NCI-H2196 (cell line): ENCODE measurements around the gene NYAP2.

Source experiments
- DNase-seq: peaks from one replicate; lab custom pipeline; 2025; ENCODE audit not compliant: unreplicated experiment; lab: John Stamatoyannopoulos, UW

Gene NYAP2

DNA sequence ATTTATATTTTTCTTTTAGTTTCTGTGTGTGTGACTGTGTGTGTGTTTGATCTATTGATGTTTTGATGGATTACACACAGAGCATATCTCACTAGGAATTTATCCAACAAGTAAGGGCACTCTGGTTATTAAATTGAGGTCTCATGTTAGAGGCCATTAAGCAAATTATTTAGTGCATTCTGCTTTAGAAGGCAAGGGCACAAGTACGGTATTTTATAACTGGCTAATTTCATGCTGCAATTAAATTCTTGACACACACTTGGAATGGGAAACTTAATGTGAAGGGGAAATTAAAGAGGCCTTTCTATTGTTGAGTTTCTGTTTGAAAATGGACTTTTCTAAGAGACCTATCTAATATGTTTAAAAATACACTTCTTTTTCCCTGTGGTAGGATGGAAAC, 25.8 kb downstream of the NYAP2 start:
- DNase-seq: no peak

DNA sequence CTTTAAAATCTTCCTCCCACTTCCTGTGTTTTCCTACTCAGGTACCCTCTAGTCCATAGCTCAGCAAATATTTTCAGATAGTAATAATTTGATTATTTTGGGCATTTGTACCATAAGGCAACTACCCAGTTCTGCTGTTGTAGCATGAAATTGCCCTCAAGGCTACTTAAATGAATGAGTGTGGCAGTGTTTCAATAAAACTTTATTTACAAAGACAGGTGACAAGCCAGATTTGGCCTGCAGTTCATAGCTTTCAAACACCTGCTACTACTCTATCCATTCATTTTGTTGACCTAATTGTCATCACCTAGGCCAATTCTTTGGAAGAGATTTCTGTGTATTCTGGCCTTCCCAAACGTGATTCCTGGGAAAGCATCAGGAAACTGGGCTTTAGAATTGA, 28.9 kb downstream of the NYAP2 start:
- no peak for DNase-seq

DNA sequence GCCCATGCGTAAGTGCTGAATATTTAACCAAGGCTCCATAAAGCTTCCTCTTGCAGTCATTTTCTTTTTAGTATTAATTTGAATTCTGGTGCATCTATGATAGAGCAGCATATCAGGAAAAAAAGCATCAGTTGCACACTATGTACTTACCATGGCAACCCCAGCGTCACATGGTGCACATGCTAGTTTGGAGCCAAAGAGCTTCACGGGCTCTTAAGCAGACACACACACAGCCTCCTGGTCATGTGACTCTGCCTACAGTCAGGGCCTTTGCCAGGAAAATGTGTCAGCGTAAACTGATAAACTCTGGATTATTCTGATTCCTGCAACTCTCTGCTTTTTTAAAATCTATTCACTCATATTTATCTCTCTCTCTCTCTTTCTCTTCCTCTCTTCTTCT, 30.2 kb downstream of the NYAP2 start:
- DNase-seq: peak; percentile 88

DNA sequence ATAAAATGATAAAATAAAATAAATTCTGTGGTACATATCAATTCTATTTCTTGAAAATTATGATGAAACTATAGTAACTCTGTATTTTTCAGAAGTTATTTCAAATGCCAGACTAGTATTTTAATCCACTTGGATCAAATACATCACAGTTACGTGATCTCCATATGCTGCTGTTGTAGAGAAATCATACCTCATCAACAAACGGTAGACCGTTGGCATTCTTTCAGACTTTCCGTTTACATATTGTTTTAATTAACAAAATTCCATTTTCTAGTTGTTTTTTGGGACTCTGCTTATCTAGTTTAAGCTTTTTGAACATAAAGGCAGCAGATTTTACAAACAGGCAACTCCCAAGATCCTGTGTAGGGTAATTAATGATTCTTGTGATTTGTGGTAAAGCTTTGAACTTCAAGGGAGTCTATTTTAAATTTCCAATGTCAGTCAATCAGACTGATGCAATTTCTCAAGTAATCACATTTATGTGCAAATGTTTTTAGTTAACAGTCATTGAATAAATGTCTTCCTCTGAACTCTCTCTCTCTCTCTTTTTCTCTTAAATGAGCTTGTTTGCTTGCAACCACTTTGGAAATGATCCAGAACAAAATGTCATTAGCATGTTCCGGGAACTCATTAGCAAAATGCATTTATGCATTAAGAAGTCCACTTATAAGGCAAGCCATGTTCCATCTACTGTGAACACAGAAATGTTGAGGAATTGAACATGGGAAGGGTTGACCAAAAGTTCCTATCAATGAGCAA, 31.8 kb downstream of the NYAP2 start:
- DNase-seq: no peak

DNA sequence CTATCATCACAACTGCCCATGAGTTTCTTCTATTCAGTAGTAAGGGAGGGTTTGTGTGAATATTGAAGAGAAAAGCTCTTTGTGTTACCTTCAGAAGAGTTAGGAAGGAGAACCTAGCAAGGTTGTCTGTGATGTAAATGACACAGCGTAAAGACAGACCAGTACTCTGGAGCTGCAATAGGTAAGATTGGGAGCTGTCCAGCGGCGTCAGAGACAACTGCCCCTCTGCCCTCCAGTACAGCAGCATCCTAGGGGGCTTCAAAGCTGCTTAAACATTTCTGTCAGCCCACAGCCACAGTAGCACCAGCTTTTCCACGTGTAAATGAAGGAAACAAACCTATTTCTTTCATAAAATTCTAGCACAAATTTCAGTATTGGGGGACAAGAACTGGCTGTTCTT, 34.5 kb downstream of the NYAP2 start:
- no peak for DNase-seq

DNA sequence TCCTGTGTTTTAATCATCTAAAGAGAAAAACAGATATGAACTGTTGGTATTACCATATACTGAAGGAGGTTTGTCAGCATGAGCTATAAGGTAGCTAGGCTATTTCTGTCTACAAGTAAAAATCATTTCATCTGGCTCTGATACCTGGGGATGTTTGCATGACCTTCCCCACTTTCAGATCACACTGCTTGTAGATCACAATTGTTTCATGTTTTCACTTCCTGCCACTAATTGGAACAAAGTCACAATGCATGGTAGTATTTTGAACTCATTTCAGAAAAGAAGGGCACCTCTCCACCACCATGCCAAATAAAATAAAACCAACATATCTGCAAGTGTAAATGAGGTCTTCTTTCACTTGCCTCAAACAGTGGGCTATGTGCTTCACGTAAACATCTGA, 37.8 kb downstream of the NYAP2 start:
- DNase-seq: no peak

DNA sequence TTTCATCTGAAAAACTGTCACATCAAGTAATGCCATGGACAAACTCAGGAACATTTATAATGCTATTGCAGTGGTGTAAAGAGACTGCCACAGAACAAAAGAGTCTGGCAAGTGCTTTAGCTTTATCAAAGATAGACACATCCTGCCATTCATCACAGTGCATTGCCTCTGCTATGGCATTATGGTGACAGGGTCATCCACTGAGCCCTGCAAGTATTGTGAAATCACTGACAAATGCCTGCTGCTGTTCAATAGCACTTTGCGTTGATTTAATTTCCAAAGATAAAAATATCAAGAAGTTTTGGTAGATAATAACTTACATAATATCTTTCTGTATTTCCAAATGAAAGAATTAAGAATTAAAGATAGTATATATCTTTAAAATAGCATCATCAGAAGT, 38.7 kb downstream of the NYAP2 start:
- DNase-seq: no peak

DNA sequence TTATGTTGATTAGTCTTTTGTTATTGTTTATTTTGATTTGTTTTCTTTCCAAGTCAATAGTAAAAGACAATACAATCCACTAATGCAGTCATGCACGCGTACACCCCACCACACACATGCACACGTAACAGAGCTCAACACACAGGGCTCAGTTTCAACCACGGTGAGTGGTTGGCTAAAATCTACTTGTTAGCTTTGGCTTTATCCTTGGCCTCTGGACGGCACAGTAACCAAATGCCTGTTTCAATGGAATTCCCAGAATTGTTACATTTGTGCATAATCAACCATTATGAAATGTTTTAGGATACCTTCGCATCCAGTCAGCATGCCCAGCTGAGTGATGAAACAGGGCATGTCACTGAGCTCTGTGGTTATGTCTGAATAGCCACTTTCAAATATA, 53.2 kb downstream of the NYAP2 start:
- DNase-seq: no peak

DNA sequence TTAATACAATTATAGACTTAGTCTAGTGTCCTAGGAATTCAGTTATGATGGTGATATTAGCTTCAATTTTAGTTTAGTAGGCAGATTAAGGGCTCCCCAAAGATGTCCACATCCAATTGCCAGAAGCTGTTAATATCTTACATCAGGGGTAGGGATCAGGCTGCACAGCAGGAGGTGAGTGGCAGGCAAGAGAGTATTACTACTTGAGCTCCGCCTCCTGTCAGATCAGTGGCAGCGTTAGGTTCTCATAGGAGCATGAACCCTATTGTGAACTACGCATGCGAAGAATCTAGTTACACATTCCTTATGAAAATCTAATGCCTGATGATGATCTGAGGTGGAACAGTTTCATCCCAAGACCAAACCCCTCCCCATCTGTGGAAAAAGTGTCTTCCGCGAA, 54.9 kb downstream of the NYAP2 start:
- DNase-seq: no peak

DNA sequence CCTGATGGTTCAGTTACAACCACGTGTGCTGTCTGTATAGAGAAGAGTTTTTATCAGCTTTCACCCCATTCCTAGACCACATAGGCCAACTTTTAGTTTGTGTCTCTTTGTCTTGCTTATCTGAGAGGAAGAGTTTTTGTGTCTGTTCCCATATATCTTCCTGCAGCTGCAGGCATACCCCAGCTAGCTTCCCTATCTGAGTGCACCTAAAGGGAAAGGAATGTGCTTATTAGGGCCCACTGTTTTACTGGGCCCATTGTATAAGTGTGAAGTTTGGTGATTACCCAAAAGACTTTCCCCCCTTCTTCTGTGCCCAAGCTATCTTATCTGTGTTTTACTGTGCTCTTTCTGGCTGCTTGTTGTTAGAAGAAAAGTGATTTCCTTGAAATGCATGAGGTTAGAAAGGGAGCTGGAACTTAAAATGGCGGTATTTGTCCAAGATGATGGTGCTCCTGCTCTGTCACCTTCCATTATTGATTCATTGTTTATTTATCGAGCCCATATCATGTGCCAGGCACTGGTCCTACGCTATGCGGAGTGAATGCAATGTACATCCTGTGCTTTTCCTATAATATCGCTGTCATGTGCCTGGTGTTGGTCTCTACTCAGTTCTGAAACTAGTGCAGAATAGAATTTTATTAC, 57.2 kb downstream of the NYAP2 start:
- no peak for DNase-seq

DNA sequence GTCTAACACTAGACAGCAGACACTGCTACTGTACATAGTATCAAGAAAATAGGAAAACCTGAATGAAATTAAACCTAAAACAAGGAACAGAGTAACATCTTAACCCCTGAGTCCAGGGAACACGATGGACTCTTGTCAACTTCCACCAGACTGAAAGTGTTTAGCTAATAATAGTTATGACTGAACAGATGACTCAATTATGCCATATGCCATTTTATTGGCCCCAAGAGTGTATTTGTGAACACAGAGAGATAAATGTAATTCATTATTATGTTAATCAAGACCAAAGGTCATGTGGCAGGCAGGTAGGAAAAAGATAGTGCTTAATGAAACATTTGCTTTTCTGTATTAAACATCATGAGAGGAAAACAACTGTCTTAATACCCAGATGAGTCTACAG, 58.0 kb downstream of the NYAP2 start:
- DNase-seq: no peak

DNA sequence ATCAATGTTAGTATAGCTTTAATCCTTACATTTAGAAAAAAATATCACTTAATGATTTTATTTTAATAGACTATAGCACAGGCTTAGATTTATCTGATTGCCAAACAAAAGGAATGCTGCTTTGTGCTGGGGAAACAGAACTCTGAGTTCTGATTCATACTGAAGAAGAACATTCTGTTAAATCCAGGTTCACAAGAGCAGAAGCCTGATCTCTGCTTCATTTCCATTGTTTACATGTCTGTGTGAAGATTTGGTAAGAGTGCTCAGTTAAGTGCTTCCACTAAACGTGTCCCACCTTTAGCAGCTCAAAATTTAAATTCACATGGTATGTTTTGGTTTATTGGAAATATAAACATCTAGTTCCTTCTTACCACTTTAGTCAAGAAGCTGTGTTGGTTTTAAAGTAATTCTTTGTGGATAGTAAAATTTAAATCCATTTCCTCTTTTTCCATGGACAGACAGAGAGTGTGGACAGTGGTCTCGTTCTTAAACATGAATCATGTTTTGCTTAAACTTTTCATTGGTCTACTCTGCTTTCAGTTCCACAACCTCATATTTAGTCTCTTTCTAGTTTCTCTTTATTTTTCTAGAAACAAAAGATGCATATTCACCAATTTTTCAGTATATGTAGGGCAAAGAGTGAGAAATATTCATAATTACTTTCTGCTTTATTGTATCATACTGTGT, 59.1 kb downstream of the NYAP2 start:
- no peak for DNase-seq

DNA sequence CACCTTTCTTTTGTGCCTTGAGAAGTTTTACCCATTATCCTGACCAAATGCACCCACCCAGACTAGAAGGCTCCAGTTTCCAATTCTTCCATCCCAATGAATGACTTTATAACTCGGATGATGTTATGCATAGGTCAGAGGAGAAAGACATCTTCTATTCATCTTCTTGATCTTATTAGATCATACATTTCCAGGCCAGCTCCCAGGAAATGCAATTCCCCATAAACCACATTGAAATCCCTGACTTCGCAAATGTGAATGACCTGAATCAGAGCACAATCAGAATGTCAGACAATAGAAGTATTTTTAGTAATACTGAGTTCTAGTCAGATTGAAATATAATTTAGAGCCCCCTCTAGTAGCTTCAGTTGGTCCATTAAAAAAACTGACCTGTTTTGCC, 62.9 kb downstream of the NYAP2 start:
- no peak for DNase-seq

DNA sequence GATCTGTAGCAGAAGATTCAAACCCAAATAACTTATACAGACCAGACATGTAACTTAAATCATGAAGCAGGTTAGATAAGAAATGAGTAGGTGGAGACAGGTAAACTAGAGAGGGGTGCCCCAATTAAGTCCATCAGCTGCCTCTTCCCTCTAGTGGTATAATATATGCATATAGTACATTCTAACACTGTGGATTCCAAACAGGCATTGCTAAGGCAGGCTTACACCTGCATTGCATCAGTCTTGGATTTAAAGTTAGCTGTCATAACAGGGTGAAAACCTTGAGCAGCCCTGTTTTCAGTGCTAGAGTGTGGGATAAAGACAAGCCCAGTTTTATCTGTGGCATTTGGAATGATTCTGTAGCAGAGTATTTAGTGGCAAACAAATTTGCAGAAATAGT, 63.4 kb downstream of the NYAP2 start:
- DNase-seq: no peak

DNA sequence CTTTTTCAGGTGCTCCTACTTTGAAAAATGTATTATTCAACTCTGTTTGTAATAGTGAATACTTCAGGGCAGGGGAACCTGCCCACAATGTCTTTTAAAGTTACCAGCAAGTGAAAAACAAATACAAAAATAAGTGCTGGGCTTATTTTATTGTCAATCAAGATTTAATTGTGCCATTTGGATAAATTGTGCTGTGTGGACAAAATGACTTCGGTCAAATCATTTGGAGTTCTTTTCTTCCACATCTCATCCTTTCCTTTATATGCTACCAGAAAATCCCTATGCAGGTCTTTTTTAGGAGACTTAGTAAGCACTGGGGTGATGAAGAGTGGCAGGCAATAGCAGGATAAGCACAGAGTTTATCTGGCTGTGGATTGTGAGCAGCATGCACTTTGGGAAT, 63.9 kb downstream of the NYAP2 start:
- DNase-seq: no peak

DNA sequence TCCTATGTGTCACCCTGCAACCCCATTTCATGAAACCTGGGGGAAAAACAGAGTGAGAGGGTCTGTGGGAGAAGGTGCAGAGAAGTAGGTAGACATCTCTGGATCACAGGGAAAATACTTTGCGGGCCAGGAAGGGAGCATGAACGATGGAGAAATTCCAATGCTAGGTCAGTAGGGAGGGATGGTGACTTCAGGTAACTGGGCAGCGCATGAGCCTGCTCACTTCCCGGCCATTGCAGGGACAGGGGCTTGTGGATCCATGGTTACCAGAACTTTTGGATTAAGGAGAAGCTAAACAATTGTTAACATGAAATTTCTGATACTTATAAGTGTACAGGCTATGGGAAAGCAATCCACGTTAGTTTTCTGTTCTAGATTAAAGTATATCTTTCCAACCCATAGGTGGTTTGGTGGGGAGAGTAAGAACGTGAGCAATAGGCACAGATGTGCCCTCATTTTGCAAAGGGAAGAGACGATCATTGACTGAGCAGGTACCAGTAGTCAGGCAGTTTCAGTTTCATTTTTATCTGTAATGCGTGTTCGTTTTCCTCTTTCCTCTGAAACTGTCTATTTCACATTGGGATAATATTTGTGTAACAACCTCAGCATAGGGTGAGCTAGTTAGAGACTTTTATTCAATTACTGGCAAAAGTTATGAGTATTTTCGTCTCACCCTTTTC, 65.0 kb downstream of the NYAP2 start:
- DNase-seq: peak; percentile 43

DNA sequence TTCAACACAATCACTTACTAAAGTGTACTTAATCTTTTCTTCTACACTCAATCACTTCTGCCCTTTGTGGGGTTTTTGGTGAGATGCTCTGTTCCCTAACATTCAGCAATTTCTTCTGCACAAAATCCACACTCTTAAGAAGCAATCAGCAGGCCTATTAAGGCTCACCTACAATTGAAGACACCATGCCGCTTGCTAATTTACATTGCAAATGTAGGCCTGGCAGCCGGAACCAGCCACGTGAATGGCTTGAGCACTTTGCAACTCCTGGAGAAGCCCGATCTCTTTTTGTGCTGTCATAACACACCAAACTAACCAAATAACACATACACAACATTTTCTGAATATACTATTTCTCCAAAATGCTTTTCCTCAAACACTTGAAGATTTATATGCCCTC, 66.3 kb downstream of the NYAP2 start:
- no peak for DNase-seq

DNA sequence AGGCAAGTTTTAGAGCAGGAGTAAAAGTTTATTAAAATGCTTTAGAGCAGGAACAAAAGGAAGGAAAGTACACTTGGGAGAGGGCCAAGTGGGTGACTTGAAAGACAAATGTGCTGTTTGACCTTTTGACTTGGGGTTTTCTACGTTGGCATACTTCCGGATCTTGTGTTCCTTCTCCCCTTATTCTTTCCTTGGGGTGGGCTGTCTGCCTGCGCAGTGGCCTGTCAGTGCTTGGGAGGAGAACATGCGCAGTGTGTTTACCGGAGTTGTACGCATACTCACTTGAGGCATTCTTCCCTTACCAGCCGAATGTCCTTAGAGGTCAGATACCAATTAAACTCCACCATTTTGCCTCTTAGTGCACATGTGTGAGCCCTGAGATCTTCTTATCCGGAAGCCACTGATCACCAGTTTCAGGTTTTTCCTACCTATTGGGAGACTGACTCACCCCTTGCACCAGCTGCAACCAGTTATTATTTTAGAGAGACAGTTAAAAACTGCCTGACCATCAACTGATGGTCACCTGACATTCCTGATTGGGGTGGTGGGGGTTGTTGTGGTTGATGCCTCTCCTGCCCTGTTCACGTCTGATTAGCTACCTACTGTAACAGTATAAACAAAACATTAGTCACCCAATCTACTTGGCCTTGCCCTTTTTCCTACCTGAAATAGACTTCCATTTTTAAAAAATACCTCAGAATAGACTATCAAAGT, 67.5 kb downstream of the NYAP2 start:
- no peak for DNase-seq

DNA sequence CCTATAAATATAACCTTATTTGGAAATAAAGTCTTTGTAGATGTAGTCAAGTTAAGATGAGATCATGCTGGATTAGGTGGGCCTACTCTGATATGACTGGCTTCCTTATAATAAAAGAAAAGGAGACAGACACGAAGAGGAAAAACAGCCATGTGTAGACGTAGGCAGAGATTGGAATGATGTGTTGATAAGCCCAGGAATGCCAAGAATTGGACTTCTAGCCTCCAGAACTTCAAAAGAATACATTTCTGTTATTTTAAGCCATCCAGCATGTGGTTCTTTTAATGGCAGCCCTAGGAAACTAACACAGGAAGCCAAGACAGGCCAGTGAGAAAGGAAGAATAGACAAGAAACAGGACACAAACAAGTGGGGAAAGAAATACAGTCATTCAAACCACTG, 68.6 kb downstream of the NYAP2 start:
- DNase-seq: no peak

DNA sequence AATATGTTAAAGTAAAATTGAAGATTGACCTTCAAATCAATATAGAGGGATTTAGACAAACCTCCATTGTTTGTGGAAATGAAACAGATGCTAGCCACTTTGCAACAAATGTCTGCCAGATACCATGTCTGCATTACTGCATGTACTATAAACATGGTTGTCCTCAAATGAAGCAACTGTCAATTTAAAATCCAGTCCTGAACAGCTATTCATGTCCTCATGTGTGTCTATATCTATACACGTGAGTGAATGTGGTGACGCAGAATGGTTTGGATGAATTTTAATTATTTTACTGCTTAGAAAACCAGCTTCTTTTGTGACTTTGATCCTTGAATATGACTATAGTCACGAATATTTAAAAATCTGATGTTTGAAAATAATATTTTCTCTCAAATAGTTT, 71.5 kb downstream of the NYAP2 start:
- DNase-seq: no peak

DNA sequence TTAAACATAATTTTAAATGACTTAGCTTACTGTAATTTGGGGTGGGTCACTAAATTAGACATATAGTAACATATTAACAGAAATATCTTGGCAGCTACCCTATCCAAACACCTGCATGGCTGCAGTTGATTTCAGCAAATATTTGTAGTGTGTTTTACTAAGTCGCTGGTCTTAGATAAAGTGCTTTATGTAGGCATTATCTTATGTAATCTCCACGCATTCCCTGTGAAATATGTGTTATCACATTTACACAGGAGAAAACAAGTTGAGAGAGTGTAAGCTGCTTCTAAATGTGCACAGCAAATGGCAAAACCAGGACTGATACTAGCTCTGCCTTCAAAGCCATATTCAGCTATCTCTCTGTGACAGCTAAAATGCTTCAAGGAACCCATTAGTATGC, 72.0 kb downstream of the NYAP2 start:
- DNase-seq: no peak
